Progenitor cell of endocrine pancreas (in vitro differentiated cells): ENCODE data around the gene LGALS7B. TPM values are rescaled to one million over a fixed set of nuclear protein-coding genes. Genes with fewer than 3 reads are reported as not detected.
"Not testable (repeated sequence)": the region's sequence is repeated elsewhere in the genome, so short reads cannot be mapped to it uniquely, and the experiment has no call there.

Experiments used
- DNase-seq: peaks from one replicate; pipeline ENCODE4 v3.0.0; 2021; ENCODE audit warnings: low spot score; ENCODE audit not compliant: unreplicated experiment
- H3K27ac Mint-ChIP-seq: 2 replicates; pipeline ENCODE4 v1.8.0; 2021; ENCODE audit warnings: mild to moderate bottlenecking, moderate library complexity, mixed read lengths
- H3K27me3 Mint-ChIP-seq: 2 replicates; pipeline ENCODE4 v1.8.0; 2021; ENCODE audit warnings: mixed read lengths
- H3K36me3 Mint-ChIP-seq: 2 replicates; pipeline ENCODE4 v1.8.0; 2022; ENCODE audit warnings: mixed read lengths; ENCODE audit not compliant: insufficient read depth
- H3K4me1 Mint-ChIP-seq: 2 replicates; pipeline ENCODE4 v1.8.0; 2021; ENCODE audit warnings: low read depth, mixed read lengths
- H3K4me3 Mint-ChIP-seq: 2 replicates; pipeline ENCODE4 v1.8.0; 2021; ENCODE audit warnings: low read depth, mild to moderate bottlenecking, moderate library complexity, mixed read lengths
- H3K9me3 Mint-ChIP-seq: 2 replicates; pipeline ENCODE4 v1.8.0; 2021; ENCODE audit warnings: low read depth, mixed read lengths
- CTCF ChIP-seq: fragments of 200-600 bp; sonication (generic); IDR thresholded peaks from one replicate; pipeline ENCODE4 v1.5.0; 2021; ENCODE audit warnings: antibody characterized with exemption, mild to moderate bottlenecking; ENCODE audit not compliant: unreplicated experiment
- total RNA-seq: library from RNA; stranded (reverse); gene quantifications from 2 replicates; pipeline ENCODE4 v1.2.1, GENCODE V29; 2021

LGALS7B gene
- total RNA-seq, 1 donor from 2014 or later, result not detected

- Mint-ChIP-seq H3K36me3 (no peaks in the 10 kb centered on the region), H3K27me3 (peaks cover 5% of the 10 kb centered on the region), H3K27ac (no peak overlapping the region), H3K4me1 (no peaks in the 10 kb centered on the region), H3K9me3 (no peaks in the 10 kb centered on the region), H3K4me3 (no peak overlapping the region)
- no peak for TF ChIP-seq CTCF
- no peak for DNase-seq
These were observed 43.7 kb upstream of the LGALS7B start for GRCh38 chr19:38745316-38745715.

DNA sequence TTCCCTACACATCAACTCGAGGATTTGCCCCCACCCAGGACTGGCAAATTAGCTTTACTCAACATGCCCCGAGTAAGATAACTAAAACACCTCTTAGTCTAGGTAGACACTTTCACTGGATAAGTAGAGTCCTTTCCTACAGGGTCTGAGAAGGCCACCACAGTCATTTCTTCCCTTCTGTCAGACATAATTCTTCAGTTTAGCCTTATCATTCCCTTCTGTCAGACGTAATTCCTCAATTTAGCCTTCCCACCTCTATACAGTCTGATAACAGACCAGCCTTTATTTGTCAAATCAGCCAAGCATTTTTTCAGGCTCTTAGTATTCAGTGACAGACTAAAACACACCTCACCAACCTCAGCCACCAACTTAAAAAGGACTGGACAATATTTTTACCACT lies 35.2 kb upstream of the LGALS7B start:
- not testable (repeated sequence) for H3K27ac Mint-ChIP-seq, H3K4me1 Mint-ChIP-seq

DNA sequence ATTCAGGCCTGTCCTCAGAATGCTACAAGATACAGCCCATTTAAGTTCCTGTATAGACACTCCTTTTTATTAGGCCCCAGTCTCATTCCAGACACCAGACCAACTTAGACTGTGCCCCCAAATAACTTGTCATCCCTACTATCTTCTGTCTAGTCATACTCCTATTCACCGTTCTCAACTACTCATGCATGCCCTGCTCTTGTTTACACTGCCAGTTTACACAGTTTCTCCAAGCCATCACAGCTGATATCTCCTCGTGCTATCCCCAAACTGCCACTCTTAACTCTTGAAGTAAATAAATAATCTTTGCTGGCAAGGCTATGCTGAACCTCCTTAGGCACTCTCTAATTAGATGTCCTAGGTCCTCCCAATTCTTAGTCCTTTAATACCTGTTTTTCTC lies 34.8 kb upstream of the LGALS7B start:
- not testable (repeated sequence) for H3K4me1 Mint-ChIP-seq, DNase-seq, H3K27ac Mint-ChIP-seq

More for the DNA sequence above, 35.2 kb upstream of the LGALS7B start:
- H3K27me3 Mint-ChIP-seq, result peaks cover 15% of the 10 kb centered on the region
- H3K9me3 Mint-ChIP-seq, H3K4me3 Mint-ChIP-seq, DNase-seq, H3K36me3 Mint-ChIP-seq: not testable (repeated sequence)

GRCh38 chr19:38759590-38760003 lies 29.4 kb upstream of the LGALS7B start:
- DNase-seq, result no peak
- H3K4me3 Mint-ChIP-seq, result no peak overlapping the region

More for the DNA sequence above, 34.8 kb upstream of the LGALS7B start:
- H3K9me3 Mint-ChIP-seq, H3K4me3 Mint-ChIP-seq, H3K36me3 Mint-ChIP-seq: not testable (repeated sequence)
- peaks cover 15% of the 10 kb centered on the region for H3K27me3 Mint-ChIP-seq

GRCh38 chr19:38760805-38761517 lies 28.0 kb upstream of the LGALS7B start:
- H3K9me3 Mint-ChIP-seq, H3K4me3 Mint-ChIP-seq, H3K27me3 Mint-ChIP-seq, DNase-seq, H3K36me3 Mint-ChIP-seq, H3K4me1 Mint-ChIP-seq, H3K27ac Mint-ChIP-seq: not testable (repeated sequence)

More at GRCh38 chr19:38759590-38760003, 29.4 kb upstream of the LGALS7B start:
- Mint-ChIP-seq H3K36me3 (no peaks in the 10 kb centered on the region), H3K27ac (no peak overlapping the region), H3K4me1 (no peaks in the 10 kb centered on the region), H3K27me3 (no peaks in the 10 kb centered on the region), H3K9me3 (no peaks in the 10 kb centered on the region)
- no peak for TF ChIP-seq CTCF

GRCh38 chr19:38761884-38762389 lies 27.1 kb upstream of the LGALS7B start:
- not testable (repeated sequence) for H3K36me3 Mint-ChIP-seq, H3K27me3 Mint-ChIP-seq, H3K4me3 Mint-ChIP-seq, H3K4me1 Mint-ChIP-seq, H3K27ac Mint-ChIP-seq, H3K9me3 Mint-ChIP-seq, DNase-seq

DNA sequence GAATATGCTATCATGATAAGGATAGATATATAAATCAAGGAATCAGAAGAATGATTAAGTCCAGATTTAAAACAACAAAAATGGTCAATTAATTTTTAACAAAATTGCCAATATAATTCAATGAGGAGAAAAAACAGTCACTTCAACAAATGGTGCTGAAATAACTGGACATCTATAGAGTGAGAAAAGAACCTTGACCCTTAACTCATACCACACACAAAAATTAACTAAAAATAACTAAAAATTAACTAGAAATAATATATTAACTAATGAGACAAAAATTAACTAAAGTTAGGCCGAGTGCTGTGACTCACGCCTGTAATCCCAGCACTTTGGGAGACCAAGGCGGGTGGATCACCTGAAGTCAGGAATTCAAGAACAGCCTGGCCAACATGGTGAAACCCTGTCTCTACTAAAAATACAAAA lies 25.2 kb upstream of the LGALS7B start:
- no peaks in the 10 kb centered on the region for H3K9me3 Mint-ChIP-seq
- no peak for DNase-seq
- H3K27ac Mint-ChIP-seq, result no peak overlapping the region
- no peaks in the 10 kb centered on the region for H3K36me3 Mint-ChIP-seq
- no peaks in the 10 kb centered on the region for H3K4me1 Mint-ChIP-seq
- H3K27me3 Mint-ChIP-seq, result no peaks in the 10 kb centered on the region
- TF ChIP-seq CTCF, result no peak
- no peak overlapping the region for H3K4me3 Mint-ChIP-seq
